Activated T-cell treated with anti-CD3 and anti-CD28 coated beads, Interleukin-2, amount 50 U/mL, for 24 hours (primary cell): ENCODE results near the gene SYT14.

Experiments
- DNase-seq: peaks from one replicate; pipeline ENCODE4 v3.0.0-alpha.2; 2020
- H3K27ac Mint-ChIP-seq: 2 replicates; pipeline ENCODE4 v1.8.0; 2020; ENCODE audit warnings: mild to moderate bottlenecking, mixed read lengths
- H3K27me3 Mint-ChIP-seq: 2 replicates; pipeline ENCODE4 v1.8.0; 2020; ENCODE audit warnings: mixed read lengths
- H3K36me3 Mint-ChIP-seq: 2 replicates; pipeline ENCODE4 v1.8.0; 2020; ENCODE audit warnings: low read depth, mixed read lengths
- H3K4me1 Mint-ChIP-seq: 2 replicates; pipeline ENCODE4 v1.8.0; 2020; ENCODE audit warnings: low read depth, mixed read lengths
- H3K4me3 Mint-ChIP-seq: 2 replicates; pipeline ENCODE4 v1.8.0; 2020; ENCODE audit warnings: mild to moderate bottlenecking, moderate library complexity, mixed read lengths
- H3K9me3 Mint-ChIP-seq: 2 replicates; pipeline ENCODE4 v1.8.0; 2020; ENCODE audit warnings: mixed read lengths

SYT14 gene

GRCh38 chr1:210201681-210202080 lies 263.7 kb downstream of the SYT14 start:
- Mint-ChIP-seq H3K27me3 (peaks cover 17% of the 10 kb centered on the region), H3K9me3 (no peaks in the 10 kb centered on the region), H3K36me3 (no peaks in the 10 kb centered on the region), H3K27ac (no peak overlapping the region), H3K4me3 (no peak overlapping the region), H3K4me1 (no peaks in the 10 kb centered on the region)
- DNase-seq, result no peak

DNA sequence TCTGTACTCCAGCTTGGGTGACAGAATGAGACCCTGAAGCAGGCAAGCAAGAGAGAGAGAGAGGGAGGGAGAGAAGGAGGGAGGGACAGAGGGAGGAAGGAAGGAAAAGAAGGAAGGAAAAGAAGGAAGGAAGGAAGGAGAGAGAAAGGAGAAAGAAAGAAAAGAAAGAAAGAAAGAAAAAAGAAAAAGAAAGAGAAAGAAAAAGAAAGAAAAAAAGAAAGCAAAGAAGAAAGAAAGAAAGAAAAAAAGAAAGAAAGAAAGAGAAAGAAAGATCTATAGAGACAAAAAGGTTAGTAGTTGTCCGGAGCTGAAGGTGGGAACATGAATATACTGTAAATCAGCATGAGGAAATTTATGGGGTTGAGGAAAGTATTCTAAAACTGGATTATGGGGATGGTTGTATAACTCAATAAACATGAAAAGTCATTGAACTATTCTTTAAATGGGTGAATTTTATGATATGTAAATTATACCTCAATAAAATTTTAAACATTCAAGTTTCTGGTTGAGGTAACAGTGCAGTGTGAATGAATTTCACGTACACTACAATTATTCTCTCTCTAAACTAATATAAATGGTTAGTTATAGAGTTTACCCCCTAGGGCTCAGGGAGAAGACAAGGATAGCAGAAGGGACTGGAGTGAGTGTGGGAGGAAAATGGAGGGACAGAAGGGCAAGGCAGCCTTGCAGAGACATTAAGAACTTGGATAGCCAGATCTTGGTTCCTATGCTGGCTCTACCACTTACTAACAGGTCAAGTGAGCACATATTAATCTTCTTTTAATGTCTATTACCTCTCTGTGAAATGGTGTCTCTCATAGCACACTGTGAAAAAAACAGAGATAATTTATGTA lies 269.8 kb downstream of the SYT14 start:
- H3K4me3 Mint-ChIP-seq, result no peak overlapping the region
- no peaks in the 10 kb centered on the region for H3K36me3 Mint-ChIP-seq
- H3K9me3 Mint-ChIP-seq, result no peaks in the 10 kb centered on the region
- DNase-seq, result no peak
- H3K4me1 Mint-ChIP-seq, result no peaks in the 10 kb centered on the region
- H3K27ac Mint-ChIP-seq, result no peak overlapping the region
- peaks cover 21% of the 10 kb centered on the region for H3K27me3 Mint-ChIP-seq

DNA sequence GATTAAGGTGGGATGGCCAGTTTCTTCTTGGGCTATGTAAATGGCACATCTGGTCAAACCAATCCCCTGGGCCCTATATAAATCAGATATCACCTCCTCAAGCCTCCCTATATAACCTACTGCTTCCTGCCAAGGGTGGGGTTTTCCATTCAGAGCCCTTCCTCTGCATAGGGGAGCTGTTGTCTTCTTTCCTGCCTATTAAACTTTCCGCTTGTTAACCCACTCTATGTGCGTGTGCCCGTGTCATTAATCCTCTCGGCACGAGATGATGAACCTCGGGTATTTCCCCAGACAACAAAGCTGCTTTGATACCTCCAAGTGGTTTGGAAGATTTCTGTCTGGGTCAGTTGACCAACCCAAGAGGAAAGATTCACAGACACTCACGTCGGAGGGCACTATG lies 275.3 kb downstream of the SYT14 start:
- H3K4me3 Mint-ChIP-seq, result no peak overlapping the region
- no peaks in the 10 kb centered on the region for H3K4me1 Mint-ChIP-seq
- DNase-seq, result no peak
- peaks cover 17% of the 10 kb centered on the region for H3K27me3 Mint-ChIP-seq
- no peaks in the 10 kb centered on the region for H3K9me3 Mint-ChIP-seq
- H3K27ac Mint-ChIP-seq, result no peak overlapping the region
- no peaks in the 10 kb centered on the region for H3K36me3 Mint-ChIP-seq

DNA sequence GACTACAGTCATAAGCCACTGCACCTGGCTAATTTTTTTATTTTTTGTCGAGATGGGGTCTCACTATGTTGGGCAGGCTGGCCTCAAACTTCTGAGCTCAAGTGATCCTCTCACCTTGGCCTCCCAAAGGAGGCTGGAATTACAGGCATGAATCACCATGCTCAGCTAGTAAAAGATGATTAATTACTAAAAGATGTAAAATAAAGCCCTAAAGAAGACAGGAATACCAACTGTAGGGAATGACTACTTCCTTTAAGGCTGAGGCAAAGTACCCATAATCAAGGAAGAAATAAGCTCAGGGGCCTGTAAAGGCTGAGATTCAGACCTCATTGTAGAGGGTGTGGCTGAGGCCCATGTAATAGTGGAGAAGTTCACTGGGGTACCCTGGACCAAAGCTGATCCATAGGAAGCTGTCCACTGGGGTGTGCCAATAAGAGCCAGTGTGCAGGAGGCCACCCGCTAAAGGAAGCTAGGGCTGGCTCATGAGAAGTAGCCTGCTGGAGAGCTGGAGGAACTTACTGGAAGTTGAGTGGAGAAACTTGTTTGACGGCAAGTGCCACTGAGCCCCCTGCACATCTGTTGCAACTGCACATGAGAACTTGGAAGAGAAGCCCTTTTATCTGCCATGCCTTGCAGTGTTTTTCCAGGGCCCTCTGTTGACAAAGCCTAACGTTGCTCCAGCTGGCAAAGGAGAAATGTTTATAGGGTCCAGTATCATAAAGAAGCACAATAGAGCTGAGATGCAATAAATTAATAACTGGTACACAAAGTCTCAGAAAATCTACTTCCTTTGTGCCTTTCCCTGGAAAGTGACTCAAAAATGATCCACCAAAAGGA lies 276.8 kb downstream of the SYT14 start:
- H3K27me3 Mint-ChIP-seq, result peaks cover 16% of the 10 kb centered on the region
- no peaks in the 10 kb centered on the region for H3K36me3 Mint-ChIP-seq
- H3K9me3 Mint-ChIP-seq, result no peaks in the 10 kb centered on the region
- no peak overlapping the region for H3K4me3 Mint-ChIP-seq
- H3K4me1 Mint-ChIP-seq, result no peaks in the 10 kb centered on the region
- no peak overlapping the region for H3K27ac Mint-ChIP-seq
- no peak for DNase-seq

DNA sequence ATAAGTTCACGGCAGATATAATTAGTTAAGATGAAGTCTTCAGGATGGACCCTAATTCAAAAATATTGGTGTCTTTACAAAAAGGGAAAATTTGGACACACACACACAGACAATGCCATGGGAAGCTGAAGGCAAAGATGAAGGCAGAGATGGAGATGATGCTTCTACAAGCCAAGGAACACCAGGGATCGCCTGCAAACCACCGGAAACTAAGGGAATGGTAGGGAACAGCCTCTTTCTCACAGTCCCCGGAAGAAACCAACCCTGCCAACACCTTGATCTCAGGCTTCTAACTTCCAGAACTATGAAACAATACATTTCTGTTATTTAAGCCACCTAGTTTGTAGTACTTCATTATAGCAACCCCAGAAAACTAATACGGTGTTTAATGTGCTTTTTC lies 279.5 kb downstream of the SYT14 start:
- H3K27ac Mint-ChIP-seq, result no peak overlapping the region
- no peaks in the 10 kb centered on the region for H3K9me3 Mint-ChIP-seq
- no peaks in the 10 kb centered on the region for H3K36me3 Mint-ChIP-seq
- no peaks in the 10 kb centered on the region for H3K4me1 Mint-ChIP-seq
- H3K4me3 Mint-ChIP-seq, result no peak overlapping the region
- no peak for DNase-seq
- peaks cover 17% of the 10 kb centered on the region for H3K27me3 Mint-ChIP-seq

- no peaks in the 10 kb centered on the region for H3K4me1 Mint-ChIP-seq
- H3K27me3 Mint-ChIP-seq, result peaks cover 17% of the 10 kb centered on the region
- H3K9me3 Mint-ChIP-seq, result no peaks in the 10 kb centered on the region
- no peaks in the 10 kb centered on the region for H3K36me3 Mint-ChIP-seq
- no peak for DNase-seq
- H3K27ac Mint-ChIP-seq, result no peak overlapping the region
- H3K4me3 Mint-ChIP-seq, result no peak overlapping the region
Measured at GRCh38 chr1:210218047-210218446, 280.0 kb downstream of the SYT14 start.
